HCT116 (cell line): ENCODE data around the gene CARMIL1. TPM values are rescaled to one million over a fixed set of nuclear protein-coding genes. Genes with fewer than 3 reads are reported as not detected.

Experiments
- ATAC-seq: fragments of 200-7000 bp; cut with Tn5 transposase; 2 replicates; pipeline ENCODE4 v1.9.1; 2020; ENCODE audit warnings: mild to moderate bottlenecking, moderate library complexity
- BruUV-seq: library from RNA; stranded (reverse); fragments of 400-500 nt; replicated peaks from 2 replicates; lab custom pipeline; 2021; lab: Mats Ljungman, UMichigan
- CTCF ChIA-PET: fragments of 300-600 bp; sonication (Branson Sonifier 250); formaldehyde crosslinking; loops from one replicate; lab custom pipeline; 2021; ENCODE audit warnings: antibody characterized with exemption; lab: Charles Lee
- POLR2A ChIA-PET: fragments of 300-600, 350-600 bp; sonication (Branson Sonifier 250); formaldehyde crosslinking; loops from one replicate; lab custom pipeline; 2021; ENCODE audit warnings: antibody characterized with exemption; lab: Charles Lee
- RAD21 ChIA-PET, 2 experiments: fragments of 300-600 bp; sonication (Branson Sonifier 250); formaldehyde crosslinking; loops; one replicate each; lab custom pipeline; 2023; ENCODE audit warnings: low total read pairs in 2 of 2; ENCODE audit not compliant: uncharacterized antibody in 2 of 2, unreplicated experiment in 2 of 2, low non-redundant PET in 1 of 2; lab: Charles Lee
- DNase-seq: peaks from one replicate; pipeline ENCODE4 v3.0.0-alpha.2; 2010; ENCODE audit warnings: low read depth, low spot score
- H2AFZ ChIP-seq: fragments of 200-600 bp; shearing (Covaris generic), sonication (generic); 2 replicates; pipeline ENCODE4 v1.6.1; 2017; ENCODE audit warnings: low read depth, mixed run types, mixed read lengths, antibody characterized with exemption, low read length; ENCODE audit not compliant: poor library complexity, severe bottlenecking
- H3K27ac ChIP-seq: 2 replicates; pipeline ENCODE4 v1.5.1; 2012; ENCODE audit warnings: low read depth, low read length
- H3K27me3 ChIP-seq: fragments of 200-600 bp; sonication (generic); 2 replicates; pipeline ENCODE4 v1.6.1; 2016; ENCODE audit warnings: mixed run types, low read length, mixed read lengths; ENCODE audit not compliant: insufficient read depth
- H3K36me3 ChIP-seq, 2 experiments: fragments of 200-500 bp in 1 of 2; fragments of 200-600 bp in 1 of 2; sonication (Bioruptor generic) in 1 of 2; sonication (generic) in 1 of 2; 2 replicates each; pipeline versions ENCODE4 v1.5.1 to v1.6.1; 2014 to 2016; ENCODE audit warnings: low read length in 2 of 2, inconsistent platforms in 1 of 2, mixed read lengths in 1 of 2, mixed run types in 1 of 2; ENCODE audit not compliant: insufficient read depth in 2 of 2, control insufficient read depth in 1 of 2
- H3K4me1 ChIP-seq, 2 experiments: fragments of 200-600 bp in 1 of 2; sonication (generic) in 1 of 2; 2 replicates each; pipeline versions ENCODE4 v1.5.1 to v1.6.1; 2012 to 2017; ENCODE audit warnings: low read length in 2 of 2, inconsistent platforms in 1 of 2, mild to moderate bottlenecking in 1 of 2, mixed read lengths in 1 of 2, mixed run types in 1 of 2, moderate library complexity in 1 of 2; ENCODE audit not compliant: insufficient read depth in 2 of 2, control insufficient read depth in 1 of 2
- H3K4me2 ChIP-seq: fragments of 200-600 bp; sonication (generic); 2 replicates; pipeline ENCODE4 v1.6.1; 2017; ENCODE audit warnings: mixed run types, low read length, mixed read lengths
- H3K4me3 ChIP-seq, 2 experiments: fragments of 200-600 bp in 1 of 2; sonication (generic) in 1 of 2; replicated peaks in 1 of 2; 2 replicates each; pipeline ENCODE4 v1.5.1; 2011 to 2016; ENCODE audit warnings: low read length in 2 of 2, control low read depth in 1 of 2, low read depth in 1 of 2, mild to moderate bottlenecking in 1 of 2, mixed read lengths in 1 of 2, mixed run types in 1 of 2
- H3K79me2 ChIP-seq: fragments of 200-600 bp; sonication (generic); 2 replicates; pipeline ENCODE4 v1.6.1; 2017; ENCODE audit warnings: mild to moderate bottlenecking, mixed run types, low read length, moderate library complexity, mixed read lengths; ENCODE audit not compliant: insufficient read depth
- H3K9ac ChIP-seq: fragments of 200-600 bp; sonication (generic); 2 replicates; pipeline ENCODE4 v1.6.1; 2016; ENCODE audit warnings: low read length, mixed read lengths
- H3K9me2 ChIP-seq: fragments of 200-600 bp; sonication (generic), shearing (Covaris generic); 2 replicates; pipeline ENCODE4 v1.6.1; 2017; ENCODE audit warnings: mixed run types, mild to moderate bottlenecking, moderate library complexity; ENCODE audit not compliant: insufficient read depth
- H3K9me3 ChIP-seq, 2 experiments: fragments of 200-500 bp in 1 of 2; fragments of 200-600 bp in 1 of 2; sonication (Bioruptor generic) in 1 of 2; sonication (generic) in 1 of 2; 2 replicates each; pipeline ENCODE4 v1.6.1; 2014 to 2017; ENCODE audit warnings: low read length in 2 of 2, mixed read lengths in 2 of 2, inconsistent platforms in 1 of 2, low read depth in 1 of 2, mild to moderate bottlenecking in 1 of 2, mixed run types in 1 of 2, moderate library complexity in 1 of 2; ENCODE audit not compliant: control insufficient read depth in 1 of 2, insufficient read depth in 1 of 2
- H4K20me1 ChIP-seq: fragments of 200-600 bp; sonication (generic), shearing (Covaris generic); 2 replicates; pipeline ENCODE4 v1.6.1; 2017; ENCODE audit warnings: mixed run types, mild to moderate bottlenecking, moderate library complexity; ENCODE audit not compliant: insufficient read depth
- CTCF ChIP-seq, 3 experiments: fragments of 200-600 bp in 1 of 3; sonication (generic) in 1 of 3; IDR thresholded peaks in 2 of 3; conservative IDR thresholded peaks in 1 of 3; 2 replicates each; pipeline ENCODE4 v1.5.1; 2012 to 2017; ENCODE audit warnings: low read depth in 2 of 3, low read length in 2 of 3, antibody characterized with exemption in 1 of 3, borderline replicate concordance in 1 of 3, control low read depth in 1 of 3, mild to moderate bottlenecking in 1 of 3, mixed read lengths in 1 of 3, mixed run types in 1 of 3, moderate library complexity in 1 of 3; ENCODE audit not compliant: insufficient read depth in 1 of 3
- EGR1 ChIP-seq: IDR thresholded peaks from 2 replicates; pipeline ENCODE4 v1.6.1; 2012; ENCODE audit warnings: low read depth
- FOSL1 ChIP-seq: IDR thresholded peaks from 2 replicates; pipeline ENCODE4 v1.6.1; 2012; ENCODE audit warnings: low read depth
- YY1 ChIP-seq: IDR thresholded peaks from 2 replicates; pipeline ENCODE4 v1.6.1; 2011; ENCODE audit warnings: low read length, low read depth, moderate library complexity, mild to moderate bottlenecking; ENCODE audit not compliant: insufficient replicate concordance; ENCODE audit errors: extremely low read depth
- ZFX ChIP-seq: fragments of 450-650 bp; IDR thresholded peaks from 2 replicates; pipeline ENCODE4 v1.6.1; 2017
- ZNF274 ChIP-seq: fragments of 200-500 bp; sonication (Bioruptor generic); IDR thresholded peaks from 2 replicates; pipeline ENCODE4 v1.6.1; 2014; ENCODE audit warnings: mild to moderate bottlenecking, low read depth, low read length, inconsistent platforms
- intact Hi-C: fragments of 100-400 bp; cut with micrococcal nuclease; formaldehyde crosslinking; loops from 2 replicates; pipeline ENCODE4 v1.10.0; 2022
- total RNA-seq: library from RNA; stranded (reverse); gene quantifications from one replicate; pipeline ENCODE4 v1.2.1, GENCODE V29; 2021; ENCODE audit not compliant: unreplicated experiment

Gene CARMIL1
- total RNA-seq, 1 experiment from 2014 or later, result 21.7 TPM

GRCh38 chr6:25661129-25661779 is 382.1 kb downstream of the CARMIL1 start:
- Histone ChIP-seq H3K4me3 (no peak overlapping the region), H3K27me3 (no peaks in the 10 kb centered on the region), H3K4me1 (peaks cover 0 to 20% of the 10 kb centered on the region in 2 experiments; a peak in 2 of 4 replicates), H4K20me1 (no peaks in the 10 kb centered on the region), H3K9ac (no peak overlapping the region), H2AFZ (no peak overlapping the region), H3K79me2 (no peaks in the 10 kb centered on the region), H3K4me2 (peak overlapping the region; percentile 37; the same call in 1 of the 2 replicates), H3K27ac (no peak overlapping the region), H3K9me2 (no peaks in the 10 kb centered on the region), H3K36me3 (no peaks in the 10 kb centered on the region), H3K9me3 (no peaks in the 10 kb centered on the region)
- no TSS peak for BruUV-seq
- intact Hi-C loops, result no loop called here
- POLR2A ChIA-PET, result no interaction called here
- RAD21 ChIA-PET, result no interaction called here
- CTCF ChIA-PET, result no interaction called here
- TF ChIP-seq ZNF274 (no peak), FOSL1 (no peak), ZFX (no peak), YY1 (no peak), CTCF (IDR thresholded peaks at IDR 0.05 in 2 of 3, conservative IDR thresholded peaks at IDR 0.05 in 1 of 3; ENCODE audit: borderline replicate concordance in 1 of 3, insufficient read depth in 1 of 3, low read depth in 2 of 3, low read length in 2 of 3) (no peak), EGR1 (no peak)
- ATAC-seq (no peak), DNase-seq (no peak)

GRCh38 chr6:25665455-25665854 is 386.3 kb downstream of the CARMIL1 start:
- H3K27ac ChIP-seq, result no peak overlapping the region
- DNase-seq (no peak), ATAC-seq (no peak)
- peaks cover 0 to 16% of the 10 kb centered on the region in 2 experiments; a peak in 2 of 4 replicates for H3K4me1 ChIP-seq
- CTCF ChIA-PET, result no interaction called here
- no peak overlapping the region for H3K4me3 ChIP-seq
- no peaks in the 10 kb centered on the region for H3K9me3 ChIP-seq
- no peaks in the 10 kb centered on the region for H3K27me3 ChIP-seq
- TF ChIP-seq CTCF (IDR thresholded peaks at IDR 0.05 in 2 of 3, conservative IDR thresholded peaks at IDR 0.05 in 1 of 3; ENCODE audit: borderline replicate concordance in 1 of 3, insufficient read depth in 1 of 3, low read depth in 2 of 3, low read length in 2 of 3) (no peak), ZNF274 (no peak), YY1 (no peak)
- RAD21 ChIA-PET, result no interaction called here
- no peaks in the 10 kb centered on the region for H3K9me2 ChIP-seq
- no peak overlapping the region; the same call in 1 of the 2 replicates for H3K4me2 ChIP-seq
- POLR2A ChIA-PET, result no interaction called here
- H4K20me1 ChIP-seq, result no peaks in the 10 kb centered on the region
- H2AFZ ChIP-seq, result no peak overlapping the region
- H3K9ac ChIP-seq, result no peak overlapping the region
- intact Hi-C loops, result no loop called here
- no peaks in the 10 kb centered on the region for H3K79me2 ChIP-seq
- no TSS peak for BruUV-seq
- H3K36me3 ChIP-seq, result no peaks in the 10 kb centered on the region
